Ascending aorta (tissue), 2 donors: ENCODE results near the gene SPOUT1. TPM values are rescaled to one million over a fixed set of nuclear protein-coding genes. Genes with fewer than 3 reads are reported as not detected.

ENCODE experiments used
- DNase-seq, 2 donors: peaks; one replicate each; pipeline ENCODE4 v3.0.0-alpha.2; 2019; ENCODE audit warnings: low spot score in 2 of 2
- H3K27ac ChIP-seq, 2 donors: fragments of 200-600 bp; sonication (generic); one replicate each; pipeline ENCODE4 v1.5.1; 2016 to 2017; ENCODE audit warnings: mild to moderate bottlenecking in 1 of 2
- H3K27me3 ChIP-seq: fragments of 200-600 bp; sonication (generic); one replicate; pipeline ENCODE4 v1.5.1; 2017
- H3K36me3 ChIP-seq, 2 donors: fragments of 200-600 bp; sonication (generic); one replicate each; pipeline ENCODE4 v1.5.1; 2016
- H3K4me1 ChIP-seq, 2 donors: fragments of 200-600 bp; sonication (generic); one replicate each; pipeline ENCODE4 v1.5.1; 2016 to 2017; ENCODE audit warnings: mild to moderate bottlenecking in 1 of 2
- H3K4me3 ChIP-seq, 2 donors: fragments of 200-600 bp; sonication (generic); one replicate each; pipeline ENCODE4 v1.5.1; 2016 to 2017; ENCODE audit warnings: mild to moderate bottlenecking in 1 of 2
- H3K9me3 ChIP-seq, 2 donors: fragments of 200-600 bp; sonication (generic); one replicate each; pipeline ENCODE4 v1.5.1; 2016
- CTCF ChIP-seq, 3 experiments: fragments of 200-600 bp in 2 of 3; fragments of 450-650 bp in 1 of 3; sonication (generic) in 2 of 3; IDR thresholded peaks; one replicate each; pipeline ENCODE4 v1.5.1; 2016 to 2019; ENCODE audit warnings: antibody characterized with exemption in 3 of 3, mild to moderate bottlenecking in 1 of 3, moderate library complexity in 1 of 3
- intact Hi-C: fragments of 100-400 bp; cut with DNase I; formaldehyde crosslinking; loops from one replicate; pipeline ENCODE4 v1.15.1; 2023
- total RNA-seq: library from RNA; depleted of rRNA; stranded (reverse); fragments of >200 nt; gene quantifications from one replicate; pipeline ENCODE4 v1.1.0, GENCODE V29; 2016

SPOUT1 gene
- total RNA-seq, 1 donor from 2014 or later, result 26.5 TPM

DNA sequence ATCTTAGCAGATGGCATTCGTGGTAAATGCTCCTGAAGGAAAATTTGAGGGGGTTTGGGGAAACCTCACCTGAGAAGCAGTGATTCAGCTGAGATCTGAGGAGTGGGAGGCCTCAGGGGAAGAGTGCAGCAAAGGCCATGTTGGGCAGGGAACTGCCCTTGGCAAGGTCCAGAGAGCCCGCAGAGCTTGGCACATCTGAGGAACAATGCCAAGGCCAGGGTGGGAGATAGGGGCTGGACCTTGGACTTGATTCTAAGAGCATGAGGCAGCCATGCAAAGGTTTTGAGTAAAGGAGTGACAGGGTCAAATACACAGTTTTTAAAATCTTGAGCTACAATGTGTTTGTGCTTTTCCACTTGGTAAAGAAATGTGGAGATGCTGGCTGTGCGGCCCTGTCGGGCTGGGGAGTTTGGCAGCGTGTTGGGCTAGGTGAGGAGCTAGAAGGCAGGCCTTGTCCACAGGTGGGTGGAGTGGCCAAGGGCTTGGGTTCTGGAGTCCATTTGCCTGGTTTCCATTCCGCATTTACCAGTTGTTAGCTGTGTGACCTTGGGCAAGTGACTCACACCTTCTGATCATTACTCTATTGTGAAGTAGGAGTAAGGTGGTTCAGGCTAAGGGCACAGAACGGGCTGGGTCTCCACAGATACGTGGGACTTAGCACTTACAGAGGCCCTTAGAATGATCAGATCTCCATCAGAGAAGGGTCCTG lies 36.5 kb downstream of the SPOUT1 start:
- Histone ChIP-seq H3K27me3 (no peaks in the 10 kb centered on the region), H3K4me3 (no peak overlapping the region), H3K9me3 (no peaks in the 10 kb centered on the region), H3K36me3 (peaks cover 60 to 69% of the 10 kb centered on the region in 2 donors), H3K4me1 (peaks cover 3 to 4% of the 10 kb centered on the region in 2 donors), H3K27ac (no peak overlapping the region)
- no peak for DNase-seq
- no peak for TF ChIP-seq CTCF (IDR thresholded peaks at IDR 0.05)
- intact Hi-C loops, result no loop called here

DNA sequence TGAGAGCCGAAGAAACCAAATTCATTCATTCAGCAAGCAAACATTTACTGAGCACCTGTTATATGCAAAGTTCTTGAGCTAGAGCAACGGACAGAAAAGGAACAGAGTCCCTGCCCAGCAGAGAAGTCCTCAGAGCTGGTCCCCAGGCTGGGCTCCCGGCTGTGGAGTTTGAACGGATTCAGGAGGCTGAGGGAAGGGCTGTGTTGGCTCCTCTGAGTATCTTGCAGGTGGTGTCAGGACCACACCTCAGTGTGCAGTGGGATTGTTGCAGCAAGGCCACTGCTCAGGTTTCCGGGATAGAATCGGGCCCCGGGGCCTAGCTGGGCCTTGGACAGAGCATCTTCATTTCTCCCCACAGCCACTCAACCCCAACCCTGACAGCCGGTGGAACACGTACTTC lies 37.5 kb downstream of the SPOUT1 start:
- Histone ChIP-seq H3K27ac (no peak overlapping the region), H3K27me3 (no peaks in the 10 kb centered on the region), H3K4me3 (no peak overlapping the region), H3K9me3 (no peaks in the 10 kb centered on the region), H3K36me3 (peaks cover 50 to 59% of the 10 kb centered on the region in 2 donors), H3K4me1 (peaks cover 4 to 6% of the 10 kb centered on the region in 2 donors)
- DNase-seq, result no peak
- no peak for TF ChIP-seq CTCF (IDR thresholded peaks at IDR 0.05)
- intact Hi-C loops, result no loop called here

DNA sequence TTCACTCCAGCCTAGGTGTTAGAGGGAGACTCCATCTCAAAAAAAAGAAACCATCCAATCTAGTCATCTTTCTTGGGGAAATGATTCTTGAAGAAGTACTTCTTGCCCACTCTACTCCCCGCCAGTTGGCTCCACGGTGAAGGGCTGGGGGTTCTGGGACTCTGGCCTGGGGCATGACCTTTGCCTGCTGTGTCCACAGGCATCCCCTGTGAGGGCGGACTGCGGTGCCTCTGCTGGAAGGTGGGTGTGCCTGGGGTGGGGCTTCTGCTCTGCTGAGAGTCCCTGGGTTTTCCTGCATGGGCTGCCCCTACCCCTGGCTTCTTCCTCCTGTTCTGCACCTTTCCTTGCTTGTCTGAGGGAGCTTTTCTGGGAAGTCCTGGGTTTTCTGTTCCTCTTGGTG lies 39.1 kb downstream of the SPOUT1 start:
- Histone ChIP-seq H3K27ac (no peak overlapping the region), H3K36me3 (peaks cover 42 to 45% of the 10 kb centered on the region in 2 donors), H3K4me3 (no peak overlapping the region), H3K27me3 (no peaks in the 10 kb centered on the region), H3K4me1 (peaks cover 4 to 6% of the 10 kb centered on the region in 2 donors), H3K9me3 (no peaks in the 10 kb centered on the region)
- no peak for TF ChIP-seq CTCF (IDR thresholded peaks at IDR 0.05)
- intact Hi-C loops, result no loop called here
- no peak for DNase-seq

- H3K27me3 ChIP-seq, result no peaks in the 10 kb centered on the region
- intact Hi-C loops, result loop anchor here (5.0 kb wide), 1 partner anchor 151 kb away; no protein-coding TSS in a partner anchor
- TF ChIP-seq CTCF (IDR thresholded peaks at IDR 0.05), result no peak
- no peak for DNase-seq
- H3K4me3 ChIP-seq, result peak overlapping the region in 1 of 2 donors; percentile 97
- peaks cover 30% of the 10 kb centered on the region in 2 donors for H3K36me3 ChIP-seq
- H3K4me1 ChIP-seq, result peaks cover 4 to 6% of the 10 kb centered on the region in 2 donors
- H3K9me3 ChIP-seq, result no peaks in the 10 kb centered on the region
- H3K27ac ChIP-seq, result no peak overlapping the region
These were observed 41.1 kb downstream of the SPOUT1 start for GRCh38 chr9:128788445-128788844.

DNA sequence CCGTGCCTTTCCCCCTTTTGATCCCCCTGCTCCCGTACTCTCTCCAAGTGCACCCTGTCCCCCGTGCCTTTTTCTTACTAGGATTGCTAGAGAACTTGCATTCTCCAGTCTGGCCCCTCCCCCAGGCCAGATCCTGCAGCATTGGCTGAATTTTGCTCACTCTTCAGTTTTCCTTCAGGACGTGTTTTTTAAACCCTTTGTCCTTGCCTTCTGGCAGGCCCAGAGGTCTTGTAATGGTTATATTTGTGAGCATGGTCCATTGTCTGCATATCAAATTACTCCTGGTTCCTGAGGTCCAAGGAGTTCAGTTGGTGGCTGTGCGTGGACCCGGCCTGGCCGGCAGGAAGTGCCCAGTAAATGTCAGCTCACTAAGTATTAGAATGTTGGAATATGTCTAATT lies 41.9 kb downstream of the SPOUT1 start:
- Histone ChIP-seq H3K9me3 (no peaks in the 10 kb centered on the region), H3K27me3 (no peaks in the 10 kb centered on the region), H3K4me3 (peak overlapping the region; percentile 59 to 97), H3K36me3 (peaks cover 22% of the 10 kb centered on the region in 2 donors), H3K4me1 (peaks cover 4 to 6% of the 10 kb centered on the region in 2 donors), H3K27ac (peak overlapping the region; percentile 78 to 83)
- intact Hi-C loops, result loop anchor here (1.0 to 5.0 kb wide), 3 partner anchors 16 to 150 kb away; partner anchors contain the start of genes ENDOG and ZER1
- no peak for DNase-seq
- no peak for TF ChIP-seq CTCF (IDR thresholded peaks at IDR 0.05)
